HG03354 (cell line): ENCODE data around the gene PSMG1.
"Not testable (repeated sequence)": the region's sequence is repeated elsewhere in the genome, so short reads cannot be mapped to it uniquely, and the experiment has no call there.

Source experiments
- ATAC-seq: cut with Tn5 transposase; IDR thresholded peaks from one replicate; pipeline ENCODE4 v1.9.1; 2021; ENCODE audit warnings: mild to moderate bottlenecking; ENCODE audit not compliant: unreplicated experiment, poor library complexity, severe bottlenecking

PSMG1 gene

DNA sequence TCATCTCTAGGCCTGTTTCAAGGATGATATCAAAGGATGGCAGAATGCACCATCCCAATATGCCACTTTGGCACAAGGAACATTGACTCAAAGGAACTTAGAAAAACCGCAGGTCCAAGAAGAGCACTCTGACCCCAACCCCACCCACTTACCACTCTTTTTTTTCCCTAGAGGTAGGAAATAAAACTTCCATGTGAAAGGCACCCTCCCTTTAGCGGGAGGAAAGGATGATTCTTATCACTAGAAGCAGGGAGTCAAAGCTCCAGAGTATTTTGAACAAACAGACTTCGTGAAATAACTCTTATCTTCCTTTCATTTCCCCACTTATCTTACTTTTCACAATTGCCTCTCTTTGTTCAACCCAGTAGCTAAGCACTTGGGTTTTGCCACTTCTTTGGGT is 22.2 kb downstream of the PSMG1 start:
- no peak for ATAC-seq

DNA sequence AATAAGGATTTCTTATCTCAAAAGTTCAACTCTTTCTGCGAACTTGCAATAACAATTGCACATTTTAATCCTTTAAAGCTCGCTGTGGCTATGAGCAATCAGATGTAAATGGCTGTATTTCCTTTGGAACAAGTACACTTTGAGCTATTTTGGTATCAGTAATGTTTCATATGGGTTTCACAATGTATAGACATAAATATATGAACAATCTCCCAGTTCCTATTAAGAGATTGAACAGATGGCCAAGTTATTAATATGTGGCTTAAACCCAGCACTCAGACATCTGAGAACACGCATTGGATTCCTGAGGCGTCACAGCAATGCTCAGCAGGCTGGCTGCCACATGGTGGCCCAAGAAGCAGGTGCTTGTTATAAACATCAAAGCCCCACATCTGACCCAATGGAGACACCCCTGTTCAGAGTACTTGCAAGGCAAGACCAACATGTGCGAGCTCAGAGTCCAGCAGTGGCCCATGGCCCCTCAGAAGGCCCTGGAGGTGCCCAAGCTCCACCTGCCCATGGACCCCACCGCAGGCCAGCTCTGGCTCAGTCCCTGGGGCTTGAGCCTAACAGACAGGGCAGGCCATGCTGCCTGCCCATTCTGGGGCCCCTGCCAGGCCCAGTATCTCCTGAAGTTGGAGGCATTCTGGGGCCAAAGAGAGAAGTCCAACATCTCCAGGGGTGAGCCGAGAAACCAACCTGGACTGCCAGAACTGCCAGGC is 23.7 kb downstream of the PSMG1 start:
- ATAC-seq = no peak

DNA sequence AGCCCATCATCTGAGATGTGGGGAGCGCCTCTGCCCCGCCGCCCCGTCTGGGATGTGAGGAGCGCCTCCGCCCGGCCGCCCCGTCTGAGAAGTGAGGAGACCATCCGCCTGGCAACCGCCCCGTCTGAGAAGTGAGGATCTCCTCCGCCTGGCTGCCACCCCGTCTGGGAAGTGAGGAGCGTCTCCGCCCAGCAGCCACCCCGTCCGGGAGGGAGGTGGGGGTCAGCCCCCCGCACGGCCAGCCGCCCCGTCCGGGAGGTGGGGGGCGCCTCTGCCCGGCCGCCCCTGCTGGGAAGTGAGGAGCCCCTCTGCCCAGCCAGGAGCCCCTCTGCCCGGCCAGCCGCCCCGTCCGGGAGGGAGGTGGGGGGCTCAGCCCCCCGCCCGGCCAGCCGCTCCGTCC is 26.0 kb downstream of the PSMG1 start:
- not testable (repeated sequence) for ATAC-seq

DNA sequence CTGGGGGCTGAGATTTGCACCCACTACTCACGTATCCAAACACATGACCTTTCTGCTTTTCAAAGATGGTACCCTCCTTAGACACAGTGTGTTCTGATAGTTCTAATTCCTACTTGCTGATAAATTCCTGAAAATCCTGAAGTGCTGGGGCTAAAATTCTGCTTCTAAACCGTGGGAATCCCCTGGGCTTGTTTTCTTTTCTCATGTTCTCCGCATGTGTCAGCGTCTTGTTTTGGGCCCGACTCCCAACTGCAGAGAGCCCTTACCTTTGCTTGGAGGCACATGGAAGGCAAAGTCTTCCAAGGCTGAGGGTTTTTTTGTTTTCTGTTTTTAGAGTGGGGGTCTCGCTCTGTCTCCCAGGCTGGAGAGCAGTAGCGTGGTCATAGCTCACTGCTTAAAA is 27.2 kb downstream of the PSMG1 start:
- ATAC-seq = no peak

DNA sequence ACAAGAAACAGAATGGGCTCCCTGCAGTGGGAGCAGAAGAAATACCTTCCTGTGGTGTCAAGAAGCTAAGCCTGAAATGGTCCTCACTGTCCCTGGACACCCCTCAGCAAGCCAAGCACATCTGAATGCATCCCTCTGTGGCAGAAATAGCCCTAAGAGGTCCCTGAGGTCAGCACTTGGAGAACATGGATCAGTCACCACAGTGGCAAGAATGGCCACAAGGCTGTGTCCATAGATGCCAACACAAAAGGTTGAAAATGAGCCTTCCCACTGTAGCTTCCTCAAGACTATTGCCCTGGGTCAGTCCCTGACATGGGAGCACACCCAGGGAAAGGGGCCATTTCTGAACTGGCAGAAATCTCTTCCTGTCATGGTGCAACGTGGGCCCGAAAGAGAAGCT is 27.7 kb downstream of the PSMG1 start:
- ATAC-seq = no peak

DNA sequence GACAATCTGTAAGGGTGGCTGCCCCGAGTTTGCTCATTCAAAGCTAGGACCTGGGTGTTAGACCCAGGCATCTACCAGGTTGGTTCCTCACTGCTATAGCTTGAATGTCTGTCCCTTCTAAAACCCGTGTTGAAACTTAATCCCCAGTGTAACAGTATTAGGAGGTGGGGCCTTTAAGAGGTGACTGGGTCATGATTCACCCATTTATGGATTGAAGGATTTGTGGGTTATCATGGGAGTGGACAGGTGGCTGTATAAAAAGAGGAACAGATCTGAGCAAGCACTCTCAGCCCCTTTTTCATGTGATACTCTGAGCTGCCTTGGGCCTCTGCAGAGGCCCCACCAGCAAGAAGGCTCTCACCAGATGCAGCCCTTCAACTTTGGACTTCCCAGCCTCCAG is 29.4 kb downstream of the PSMG1 start:
- no peak for ATAC-seq

DNA sequence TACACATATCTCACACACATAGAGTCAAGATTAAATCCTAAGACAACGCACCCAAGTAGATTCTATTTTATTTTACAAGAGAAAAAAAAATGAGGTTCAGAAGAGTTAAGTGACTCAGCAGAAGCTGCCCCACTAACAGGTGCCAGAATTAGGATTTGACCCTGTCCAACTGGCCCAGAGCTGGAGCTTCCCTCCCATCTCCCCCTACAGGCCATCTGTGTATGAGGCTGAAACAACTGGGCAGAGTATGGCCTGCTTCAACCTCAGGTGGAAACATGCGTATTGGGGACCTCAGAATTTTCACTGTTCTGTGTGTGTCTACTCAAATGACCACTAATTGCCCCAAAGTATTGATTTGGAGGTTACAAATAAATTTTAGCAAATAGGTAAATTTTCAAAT is 29.9 kb downstream of the PSMG1 start:
- no peak for ATAC-seq

DNA sequence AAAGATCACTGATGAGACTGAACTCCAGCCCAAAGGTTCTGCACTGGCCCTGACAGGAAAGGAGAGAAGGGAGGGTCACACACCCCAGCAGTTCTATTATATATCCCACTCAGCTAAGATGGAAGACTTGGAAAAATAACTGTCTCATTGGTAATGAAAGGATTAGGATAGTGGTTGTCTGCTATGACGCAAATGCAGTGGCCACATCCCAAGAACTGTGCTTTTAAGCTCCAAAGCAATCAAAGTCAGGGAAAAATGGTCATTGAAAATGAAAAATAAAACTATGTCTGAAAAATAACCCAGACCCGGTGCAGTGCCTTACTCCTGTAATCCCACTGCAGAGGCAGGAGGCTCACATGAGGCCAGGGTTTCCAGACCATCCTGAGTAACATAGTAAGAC is 31.0 kb downstream of the PSMG1 start:
- ATAC-seq = no peak

DNA sequence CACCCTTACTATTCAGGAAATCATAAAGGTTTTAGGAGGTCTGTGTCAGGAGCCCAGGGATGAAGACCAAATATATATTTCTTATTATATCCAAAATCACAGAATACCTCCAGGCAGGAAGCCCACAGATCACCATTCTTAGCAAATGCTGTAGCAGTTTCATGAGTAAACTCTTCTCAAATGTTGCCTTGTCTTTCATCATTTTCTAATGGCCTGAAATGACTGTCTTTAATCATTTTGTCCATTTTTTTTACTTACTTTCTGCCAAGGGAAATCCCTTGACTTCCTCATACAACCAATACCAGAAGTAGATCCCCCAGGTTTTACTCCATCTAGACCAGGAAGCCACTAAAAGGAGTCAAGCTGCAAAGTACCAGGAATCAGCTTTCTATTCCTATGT is 32.4 kb downstream of the PSMG1 start:
- no peak for ATAC-seq

DNA sequence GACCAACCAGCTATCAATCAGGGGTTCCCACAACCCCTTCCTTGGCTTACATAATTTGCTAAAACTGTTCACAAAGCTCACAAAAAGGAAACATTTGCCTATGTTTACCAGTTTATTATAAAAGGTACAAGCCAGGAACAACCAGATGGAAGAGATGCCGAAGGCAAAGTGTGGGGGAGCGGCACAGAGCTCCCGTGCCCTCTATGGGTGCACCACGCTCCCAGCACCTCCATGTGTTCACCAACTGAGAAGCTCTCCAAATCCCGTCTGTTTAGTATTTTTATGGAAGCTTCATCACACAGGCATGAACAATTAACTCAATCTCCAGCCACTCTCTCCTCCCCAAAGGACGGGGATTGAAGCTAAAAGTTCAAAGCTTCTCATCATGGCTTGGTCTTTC is 32.9 kb downstream of the PSMG1 start:
- no peak for ATAC-seq

DNA sequence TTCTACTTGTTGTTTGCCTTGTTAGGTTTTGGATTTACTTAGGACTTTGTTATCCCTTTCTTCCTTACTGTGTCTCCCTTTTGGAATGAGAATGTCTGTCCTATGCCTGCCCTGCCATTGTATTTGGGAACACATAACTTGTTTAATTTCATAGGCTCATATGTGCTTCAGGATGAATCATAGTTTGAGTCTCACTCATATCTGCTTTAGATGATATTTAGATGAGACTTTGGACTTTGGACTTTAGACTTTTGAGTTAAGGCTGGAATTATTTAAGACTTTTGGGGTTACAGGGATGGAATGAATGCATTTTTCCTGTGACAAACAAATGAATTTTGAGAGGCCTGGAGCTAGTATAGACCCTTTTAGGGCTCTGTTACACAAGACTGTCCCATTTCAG is 33.4 kb downstream of the PSMG1 start:
- ATAC-seq = no peak

DNA sequence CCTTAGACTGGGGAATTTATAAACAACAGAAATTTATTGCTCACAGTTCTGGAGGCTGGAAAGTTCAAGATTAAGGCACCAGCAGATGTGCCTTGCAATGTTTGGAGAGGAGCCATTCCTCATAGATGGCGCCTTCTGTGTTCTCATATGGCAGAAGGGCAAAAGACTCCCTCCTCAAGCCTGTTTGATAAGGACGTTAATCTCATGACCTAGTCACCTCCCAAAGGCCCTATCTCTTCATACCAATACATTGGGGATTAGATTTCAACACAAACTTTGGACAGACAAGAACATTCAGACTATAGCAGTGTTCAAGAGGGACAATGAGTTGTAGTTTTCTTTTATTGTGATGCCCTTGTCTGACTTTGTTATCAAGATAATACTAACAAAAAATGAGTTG is 34.3 kb downstream of the PSMG1 start:
- ATAC-seq = no peak

DNA sequence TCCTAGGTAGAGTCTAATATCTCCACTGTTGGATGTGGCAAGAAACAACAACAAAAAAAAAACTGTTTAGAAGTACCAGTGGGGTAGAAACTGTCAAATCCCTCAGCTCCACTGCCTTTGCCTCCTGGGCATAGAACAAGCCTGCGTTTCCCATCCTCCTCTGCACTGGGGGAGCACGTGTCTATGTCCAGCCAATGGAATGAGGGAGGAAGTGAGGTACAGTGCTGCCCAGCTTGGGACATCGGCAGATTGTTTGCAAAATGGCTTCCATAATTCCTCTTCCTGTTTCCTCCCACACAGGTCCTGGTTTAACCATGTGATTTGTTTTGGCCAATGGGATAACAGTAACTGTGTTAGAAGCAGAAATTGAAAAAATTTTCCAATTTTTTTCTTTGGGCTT is 39.1 kb downstream of the PSMG1 start:
- ATAC-seq = no peak

DNA sequence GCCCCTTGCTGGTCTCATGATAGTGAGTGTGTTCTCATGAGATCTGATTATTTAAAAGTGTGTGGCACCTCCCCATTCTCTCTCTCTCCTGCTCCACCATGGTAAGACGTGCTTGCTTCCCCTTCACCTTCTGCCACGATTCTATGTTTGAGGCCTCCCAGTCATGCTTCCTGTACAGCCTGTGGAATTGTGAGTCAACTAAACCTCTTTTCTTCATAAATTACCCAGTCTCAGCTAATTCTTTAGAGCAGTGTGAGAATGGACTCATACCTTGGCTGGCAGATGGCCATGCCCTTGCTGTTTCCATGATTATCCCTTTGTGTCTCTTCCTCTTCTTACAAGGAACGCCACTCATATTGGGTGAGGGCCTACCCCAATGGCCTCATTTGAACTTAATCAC is 40.3 kb downstream of the PSMG1 start:
- ATAC-seq = no peak

DNA sequence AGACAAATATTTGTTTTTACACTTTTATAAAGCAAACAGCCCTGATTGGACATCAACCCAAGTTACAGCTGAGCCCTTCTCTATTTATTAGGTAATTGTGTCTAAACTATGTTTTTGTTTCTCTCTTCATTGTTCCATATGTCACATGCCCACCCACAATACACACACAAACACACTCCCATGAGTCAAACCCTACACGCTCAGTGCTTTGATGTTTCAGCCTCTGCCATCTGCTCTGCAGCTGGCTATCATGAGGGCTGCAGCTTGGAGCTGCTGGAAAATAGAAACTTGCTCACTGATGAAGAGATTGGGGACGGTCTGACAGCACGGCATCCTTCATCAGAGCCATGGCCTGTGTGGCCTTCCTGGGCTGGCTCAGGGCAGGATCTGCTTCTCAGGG is 41.7 kb downstream of the PSMG1 start:
- no peak for ATAC-seq

DNA sequence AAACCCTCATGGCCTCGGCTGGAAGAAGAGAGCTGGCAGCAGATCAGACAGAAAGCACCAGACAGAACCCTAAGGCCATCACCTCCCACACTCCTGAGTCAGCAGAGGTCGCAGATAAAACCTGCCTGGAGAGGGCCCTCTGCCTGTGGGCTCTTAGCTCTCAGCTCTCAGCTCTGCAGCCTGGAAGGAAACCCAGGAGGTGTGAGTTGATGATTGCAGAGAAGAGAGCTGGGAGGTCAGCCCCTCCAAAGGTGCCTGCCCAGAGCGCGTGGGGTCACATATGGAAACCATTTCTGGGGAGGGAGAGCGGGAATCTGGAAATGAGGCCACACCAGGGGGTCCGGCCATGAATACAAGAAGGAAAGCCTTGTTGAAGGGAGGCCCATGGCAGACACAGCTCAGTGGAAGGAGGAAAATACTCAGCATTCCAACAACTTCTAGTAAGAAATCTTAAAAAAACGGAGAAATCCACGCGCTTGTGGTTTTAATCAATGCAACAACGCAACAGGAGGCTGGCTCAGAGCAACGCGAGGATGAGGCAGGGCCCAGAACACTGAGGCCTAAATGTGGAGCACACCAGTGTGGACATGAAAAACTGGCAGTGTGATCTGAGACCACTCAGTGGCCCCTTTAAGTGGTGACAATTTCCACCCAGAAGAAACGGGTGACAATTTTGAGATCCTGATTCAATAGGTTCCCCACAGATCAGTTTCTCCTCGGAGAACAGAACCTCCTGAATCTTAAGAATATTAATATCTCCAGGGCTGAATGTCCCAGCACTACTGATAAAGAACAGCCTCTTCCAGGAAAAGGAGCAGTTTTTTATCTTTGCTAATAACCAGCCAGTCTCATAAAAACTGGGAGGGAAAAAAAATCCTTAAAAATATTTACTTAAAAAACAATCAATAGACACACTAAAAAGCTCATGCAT is 45.7 kb downstream of the PSMG1 start:
- no peak for ATAC-seq

DNA sequence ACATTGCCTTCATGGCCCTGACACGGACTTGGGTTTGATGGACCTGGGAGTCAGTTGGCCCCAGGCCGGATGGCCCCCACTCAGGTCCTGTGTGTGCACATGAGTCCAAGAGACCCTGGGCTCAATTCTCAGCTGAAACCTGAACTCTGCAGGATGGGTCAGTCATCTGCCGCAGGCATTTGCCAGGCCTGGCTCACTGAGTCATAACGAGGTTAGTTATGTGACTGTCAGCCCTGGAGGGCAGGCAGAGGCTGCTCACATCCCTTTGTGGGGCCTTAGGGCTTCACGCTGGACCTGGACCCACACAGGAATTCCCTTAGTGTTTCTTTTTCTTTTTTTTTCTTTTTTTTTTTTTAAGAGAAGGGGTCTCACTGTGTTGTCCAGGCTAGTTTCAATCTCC is 46.5 kb downstream of the PSMG1 start:
- ATAC-seq = no peak

DNA sequence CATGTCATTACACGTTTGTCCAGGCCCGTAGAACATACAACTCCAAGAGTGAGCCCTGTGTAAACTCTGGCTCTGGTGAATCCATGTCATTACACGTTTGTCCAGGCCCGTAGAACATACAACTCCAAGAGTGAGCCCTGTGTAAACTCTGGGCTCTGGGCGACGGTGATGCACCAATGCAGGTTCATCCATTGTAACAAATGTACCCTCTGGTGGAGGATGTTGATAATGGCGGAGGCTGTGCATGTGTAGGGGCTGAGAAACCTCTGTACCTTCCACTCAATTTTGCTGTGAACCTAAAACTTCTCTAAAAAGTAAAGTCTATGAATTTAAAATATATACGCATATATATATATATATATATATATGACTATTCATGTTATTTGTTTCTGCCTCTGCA is 47.1 kb downstream of the PSMG1 start:
- ATAC-seq = not testable (repeated sequence)

DNA sequence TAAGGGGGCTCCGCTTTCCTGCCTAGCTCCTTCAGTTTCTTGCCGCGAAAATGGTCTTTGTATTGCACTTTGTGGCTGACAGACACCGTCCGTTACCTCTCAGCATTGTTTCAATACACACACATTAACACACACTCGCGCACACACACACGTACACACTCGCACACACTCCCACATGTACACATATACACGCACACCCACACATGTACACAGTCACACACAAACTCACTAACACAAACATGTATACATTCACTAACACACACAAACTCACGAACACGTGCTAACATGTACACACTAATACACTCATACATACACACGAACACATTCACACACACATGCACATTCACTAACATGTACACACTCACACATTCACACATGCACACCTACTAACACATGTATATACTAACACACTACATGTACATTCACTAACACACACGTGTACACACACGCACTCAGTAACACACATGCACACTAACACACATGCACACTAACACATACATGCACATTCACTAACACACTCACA is 48.9 kb downstream of the PSMG1 start:
- ATAC-seq = no peak

DNA sequence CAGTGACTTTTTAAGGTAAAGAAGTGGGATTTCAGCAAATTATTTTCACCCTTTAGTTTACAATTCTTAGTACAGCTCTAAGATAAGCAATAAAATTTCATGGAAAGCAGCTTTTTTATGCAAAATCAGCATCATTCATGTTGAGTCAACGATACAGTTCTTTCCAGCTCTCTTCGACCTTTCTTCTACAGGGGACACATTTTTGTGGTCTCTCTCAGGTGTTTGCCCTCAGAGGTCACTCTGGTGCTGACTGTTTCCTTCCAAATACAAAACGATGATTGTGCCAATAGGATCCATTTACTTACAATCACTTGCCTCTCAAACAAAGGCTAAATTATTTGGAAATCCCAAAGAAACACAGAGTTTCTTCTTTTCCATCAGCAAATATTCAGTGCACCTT is 51.0 kb downstream of the PSMG1 start:
- ATAC-seq = no peak

DNA sequence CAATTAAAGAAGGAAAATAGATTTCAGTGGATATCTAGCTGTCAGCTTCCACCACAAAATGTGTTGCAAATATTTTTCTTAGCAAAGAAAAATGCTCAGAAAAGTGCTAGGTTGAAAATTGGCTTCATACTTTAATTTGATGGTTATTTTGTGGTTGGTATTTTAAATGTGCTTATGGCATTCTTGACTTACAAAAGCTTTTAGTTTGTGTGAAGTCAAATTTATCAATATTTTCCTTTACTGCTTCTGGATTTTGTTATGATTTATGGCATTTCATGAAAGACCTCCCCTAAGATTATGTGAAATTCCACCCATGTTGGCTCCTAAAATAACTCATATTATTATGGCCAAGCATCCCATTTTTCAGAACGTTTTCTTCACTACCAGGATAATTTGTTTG is 51.5 kb downstream of the PSMG1 start:
- no peak for ATAC-seq
